HG02610 (cell line): ENCODE measurements around the gene COMMD1.
"Not testable (repeated sequence)": the region's sequence is repeated elsewhere in the genome, so short reads cannot be mapped to it uniquely, and the experiment has no call there.

Experiments
- ATAC-seq: cut with Tn5 transposase; IDR thresholded peaks from one replicate; pipeline ENCODE4 v1.9.1; 2021; ENCODE audit warnings: mild to moderate bottlenecking, moderate library complexity; ENCODE audit not compliant: unreplicated experiment

The COMMD1 gene

GRCh38 chr2:61962095-61962984 lies 56.9 kb downstream of the COMMD1 start:
- ATAC-seq: no peak

- ATAC-seq: no peak
These were observed 60.7 kb downstream of the COMMD1 start for GRCh38 chr2:61966087-61966727.

- ATAC-seq: no peak
These were observed 61.8 kb downstream of the COMMD1 start for GRCh38 chr2:61967262-61967661.

GRCh38 chr2:61969376-61969775 lies 63.9 kb downstream of the COMMD1 start:
- ATAC-seq: no peak

DNA sequence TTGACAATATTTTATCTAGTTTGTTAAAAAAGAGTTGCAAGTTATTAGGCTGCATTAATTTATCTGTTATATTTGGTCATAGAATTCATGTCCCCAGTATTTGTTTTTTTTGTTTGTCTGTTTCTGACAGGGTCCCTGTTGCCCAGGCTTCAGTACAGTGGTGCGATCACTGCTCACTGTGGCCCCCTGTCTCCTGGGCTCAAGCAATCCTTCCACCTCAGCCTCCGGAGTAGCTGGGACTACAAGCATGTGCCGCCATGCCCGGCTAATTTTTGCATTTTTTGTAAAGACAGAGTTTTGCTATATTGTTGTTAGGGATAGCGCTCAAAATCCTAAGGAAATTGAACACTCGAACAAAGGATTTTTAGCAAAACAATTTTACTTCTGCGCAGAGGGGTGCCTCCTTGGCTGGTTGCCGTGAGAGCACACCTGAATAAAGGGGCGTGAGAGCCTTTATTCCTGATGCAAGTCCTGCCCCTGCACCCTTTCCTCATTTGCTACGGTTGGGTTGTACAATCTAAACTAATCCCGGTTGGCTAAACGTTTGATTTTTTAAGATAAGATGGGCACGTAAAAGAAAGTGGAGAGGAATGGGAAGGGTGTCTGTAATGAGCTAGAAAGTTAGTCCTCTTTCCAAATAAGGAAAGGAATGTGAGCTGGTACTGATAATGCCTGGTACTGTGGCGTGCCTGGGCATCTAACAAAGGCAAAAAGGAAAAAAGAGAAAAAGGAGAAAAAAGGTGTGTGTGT lies 65.5 kb downstream of the COMMD1 start:
- no peak for ATAC-seq

DNA sequence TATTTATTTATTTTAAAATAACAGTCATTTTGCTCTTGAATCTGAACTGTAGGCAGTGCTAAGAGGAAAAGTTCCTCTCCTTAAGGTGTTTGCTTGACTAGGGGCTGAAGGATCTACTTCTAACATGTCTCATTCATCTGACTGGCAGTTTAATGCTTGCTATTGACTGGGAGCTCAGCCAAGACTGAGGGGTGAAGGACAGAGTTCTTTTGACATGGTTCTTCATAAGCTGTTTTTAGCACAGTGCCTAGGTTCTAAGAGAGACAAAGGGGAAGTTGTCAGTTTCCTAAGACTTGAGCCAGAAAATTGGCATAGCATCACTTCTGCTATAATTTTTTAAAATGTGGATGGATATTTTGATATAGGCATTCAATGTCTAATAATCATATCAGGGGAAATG lies 73.0 kb downstream of the COMMD1 start:
- ATAC-seq: no peak

GRCh38 chr2:61980758-61981157 lies 75.3 kb downstream of the COMMD1 start:
- no peak for ATAC-seq

DNA sequence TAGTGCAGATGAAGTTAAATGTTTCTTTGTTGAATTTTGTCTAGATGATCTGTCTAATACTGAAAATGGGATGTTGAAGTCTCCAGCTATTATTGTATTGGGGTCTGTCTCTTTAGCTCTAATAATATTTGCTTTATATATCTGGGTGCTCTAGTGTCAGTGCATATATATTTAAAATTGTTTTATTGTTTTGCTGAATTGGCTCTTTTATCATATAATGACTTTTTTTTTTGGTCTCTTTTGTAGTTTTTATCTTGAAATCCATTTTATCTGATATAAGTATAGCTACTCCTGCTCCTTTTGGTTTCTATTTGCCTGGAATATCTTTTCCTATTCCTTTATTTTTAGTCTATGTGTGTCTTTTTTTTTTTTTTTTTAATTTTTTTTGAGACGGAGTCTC lies 79.2 kb downstream of the COMMD1 start:
- ATAC-seq: no peak

GRCh38 chr2:61988462-61989366 lies 83.2 kb downstream of the COMMD1 start:
- ATAC-seq: no peak

DNA sequence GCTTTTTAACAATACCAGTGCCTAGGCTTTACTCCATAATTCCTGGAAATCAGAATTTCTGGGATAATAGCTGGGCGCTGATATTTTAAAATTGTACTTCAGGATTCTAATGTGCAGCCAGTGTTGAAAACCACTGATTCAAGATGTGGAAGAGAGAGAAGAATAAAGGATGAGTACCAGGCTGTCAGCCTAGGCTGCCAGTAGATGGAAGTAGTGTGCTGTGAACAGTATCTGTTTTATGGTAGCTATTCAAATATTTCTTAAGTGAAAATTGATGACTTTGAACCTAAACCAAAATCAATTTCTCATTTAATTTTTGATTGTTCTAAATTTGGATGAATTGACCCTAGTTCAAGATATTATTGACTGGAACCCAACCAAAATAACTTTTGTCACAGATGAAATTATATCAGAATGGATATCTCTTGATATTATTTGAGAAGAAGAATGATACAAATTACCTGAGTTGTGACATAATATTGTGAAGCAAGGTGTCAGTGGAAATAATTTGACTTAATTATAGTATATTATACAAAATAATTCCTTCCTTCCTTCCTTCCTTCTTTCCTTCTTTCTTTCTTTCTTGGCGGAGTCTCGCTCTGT lies 88.0 kb downstream of the COMMD1 start:
- ATAC-seq: no peak

GRCh38 chr2:61994531-61994930 lies 89.1 kb downstream of the COMMD1 start:
- no peak for ATAC-seq

- ATAC-seq: peak; percentile 23
These were observed 89.6 kb downstream of the COMMD1 start for GRCh38 chr2:61995065-61995464.

DNA sequence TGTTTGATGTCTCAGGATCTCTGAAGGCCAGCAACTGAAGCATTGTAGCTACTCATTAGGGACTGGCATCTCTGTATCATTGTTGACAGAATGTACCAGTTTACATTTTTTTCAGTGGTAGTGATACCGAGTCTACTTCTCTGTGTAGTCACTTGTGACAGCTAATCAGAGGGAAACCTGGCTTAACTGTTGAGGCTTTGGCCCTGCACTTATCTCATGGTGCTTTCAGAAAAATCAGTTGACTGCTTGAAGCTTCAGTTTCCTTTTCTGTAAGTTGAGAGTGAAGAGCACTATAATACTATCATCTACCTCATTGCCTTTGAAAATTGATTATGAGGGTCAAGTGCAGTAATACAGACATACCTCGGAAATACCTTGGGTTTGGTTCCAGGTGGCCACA lies 90.0 kb downstream of the COMMD1 start:
- ATAC-seq: peak; percentile 88

- no peak for ATAC-seq
These were observed 93.0 kb downstream of the COMMD1 start for GRCh38 chr2:61998426-61998825.

DNA sequence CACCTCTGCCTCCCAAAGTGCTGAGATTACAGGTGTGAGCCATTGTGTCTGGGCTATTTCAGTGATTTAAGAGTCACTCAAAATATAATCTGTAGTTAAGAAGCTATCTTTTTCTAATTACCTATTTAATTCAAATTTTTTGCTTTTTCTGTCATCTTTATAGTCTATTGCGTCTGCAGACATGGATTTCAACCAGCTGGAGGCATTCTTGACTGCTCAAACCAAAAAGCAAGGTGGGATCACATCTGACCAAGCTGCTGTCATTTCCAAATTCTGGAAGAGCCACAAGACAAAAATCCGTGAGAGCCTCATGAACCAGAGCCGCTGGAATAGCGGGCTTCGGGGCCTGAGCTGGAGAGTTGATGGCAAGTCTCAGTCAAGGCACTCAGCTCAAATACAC lies 95.1 kb downstream of the COMMD1 start:
- ATAC-seq: no peak

DNA sequence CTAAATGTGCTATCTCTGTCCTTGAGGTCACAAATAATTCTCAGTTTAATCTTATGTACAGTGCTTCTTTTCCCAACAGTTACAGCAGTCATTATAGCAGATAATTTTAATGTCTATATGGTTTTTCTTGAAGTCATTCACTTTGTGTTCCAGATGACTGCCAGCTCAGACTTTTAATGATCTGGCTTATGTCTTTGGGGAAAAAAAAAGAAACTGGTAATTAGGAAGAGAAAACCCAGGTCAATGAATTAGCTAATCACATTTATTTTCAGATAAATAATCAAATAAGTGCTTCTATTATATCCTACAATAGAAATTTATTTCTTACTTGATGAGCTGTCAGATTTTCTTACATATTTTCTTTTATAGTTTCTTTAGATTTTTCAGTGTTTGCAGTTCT lies 96.0 kb downstream of the COMMD1 start:
- no peak for ATAC-seq

DNA sequence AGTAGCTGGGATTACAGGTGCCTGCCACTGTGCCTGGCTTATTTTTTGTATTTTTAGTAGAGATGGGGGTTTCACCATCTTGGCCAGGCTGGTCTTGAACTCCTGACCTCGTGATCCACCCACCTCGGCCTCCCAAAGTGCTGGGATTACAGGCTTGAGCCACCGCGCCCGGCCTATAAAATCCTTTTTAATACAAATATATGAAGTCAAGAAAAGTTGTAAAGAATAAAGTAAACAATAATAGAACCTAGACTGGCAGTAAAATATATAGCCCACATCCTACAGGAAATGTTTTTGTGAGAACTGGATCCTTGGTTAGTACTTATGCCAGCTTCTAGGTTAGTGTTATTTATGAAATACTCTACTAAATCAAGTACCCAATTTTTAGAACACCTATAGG lies 99.0 kb downstream of the COMMD1 start:
- not testable (repeated sequence) for ATAC-seq

GRCh38 chr2:62007555-62007954 lies 102.1 kb downstream of the COMMD1 start:
- ATAC-seq: no peak

GRCh38 chr2:62010632-62011256 lies 105.3 kb downstream of the COMMD1 start:
- ATAC-seq: no peak

- ATAC-seq: no peak
These were observed 108.2 kb downstream of the COMMD1 start for GRCh38 chr2:62013641-62014040.
